ENCODE data around the gene JRKL.
"Not testable (repeated sequence)": the region's sequence is repeated elsewhere in the genome, so short reads cannot be mapped to it uniquely, and the experiment has no call there.

JRKL gene

DNA sequence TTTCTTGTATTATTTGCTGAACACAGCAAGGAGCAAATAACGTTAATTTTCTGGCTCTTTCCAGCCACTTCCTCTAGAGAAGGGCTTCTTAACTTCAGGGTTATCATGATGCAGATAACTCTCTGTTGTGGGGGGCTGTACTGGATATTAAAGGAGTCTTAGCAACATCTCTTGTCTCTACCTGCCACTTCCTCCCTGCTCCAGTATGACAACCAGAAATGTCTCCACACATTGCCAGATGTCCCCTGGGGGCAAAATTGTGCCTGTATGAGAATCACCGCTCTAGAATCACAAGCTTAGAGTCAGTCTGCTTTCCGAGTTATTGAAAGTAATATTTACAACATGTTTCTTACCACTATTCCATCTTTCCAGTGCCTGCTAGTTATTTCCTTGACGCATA lies 6.8 kb downstream of the JRKL start:
- DNase-seq: no peak

DNA sequence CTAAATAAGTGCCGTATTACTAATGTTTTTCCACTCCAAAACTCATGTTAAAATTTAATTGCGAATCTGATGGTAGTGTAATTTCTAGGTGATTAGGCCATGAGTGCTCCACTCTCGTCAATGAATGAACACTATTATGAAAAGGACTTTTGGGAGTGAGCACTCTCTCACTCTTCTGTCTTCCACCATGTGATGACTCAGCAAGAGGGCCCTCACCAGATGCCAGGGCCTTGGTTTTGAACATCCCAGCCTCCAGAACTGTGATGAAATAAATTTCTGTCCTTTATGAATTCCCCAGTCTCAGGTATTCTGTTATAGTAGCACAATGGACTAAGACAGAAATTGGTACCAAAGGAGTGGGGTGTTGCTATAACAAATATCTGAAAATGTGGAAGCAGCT lies 8.1 kb downstream of the JRKL start:
- DNase-seq: no peak

DNA sequence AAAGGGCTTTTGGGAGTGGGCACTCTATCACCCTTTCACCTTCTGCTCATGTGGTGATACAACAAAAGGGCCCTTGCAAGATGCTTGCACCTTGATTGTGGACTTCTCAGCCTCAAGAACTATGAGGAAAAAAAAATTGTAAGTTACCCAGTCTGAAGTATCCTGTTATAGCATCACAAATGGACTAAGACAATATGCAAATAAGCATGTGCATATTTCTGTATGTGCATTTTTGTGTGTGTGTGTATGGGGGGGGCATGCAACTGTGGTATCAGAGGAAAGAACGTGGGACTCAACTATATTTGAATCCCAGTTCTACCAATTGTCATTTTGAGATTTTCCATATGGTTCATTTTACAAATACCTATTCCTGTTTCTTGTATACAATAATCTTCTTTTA lies 10.9 kb downstream of the JRKL start:
- DNase-seq: no peak

DNA sequence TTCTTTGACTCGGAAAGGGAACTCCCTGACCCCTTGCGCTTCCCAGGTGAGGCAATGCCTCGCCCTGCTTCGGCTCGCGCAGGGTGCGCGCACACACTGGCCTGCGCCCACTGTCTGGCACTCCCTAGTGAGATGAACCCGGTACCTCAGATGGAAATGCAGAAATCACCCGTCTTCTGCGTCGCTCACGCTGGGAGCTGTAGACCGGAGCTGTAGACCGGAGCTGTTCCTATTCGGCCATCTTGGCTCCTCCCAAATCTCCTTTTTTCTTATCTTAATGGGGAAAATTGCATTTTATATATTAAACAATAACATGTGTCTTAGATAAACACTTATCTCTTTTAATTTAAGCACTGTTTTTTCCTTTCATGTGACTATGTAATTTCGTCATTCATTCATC lies 21.6 kb downstream of the JRKL start:
- DNase-seq: not testable (repeated sequence)

DNA sequence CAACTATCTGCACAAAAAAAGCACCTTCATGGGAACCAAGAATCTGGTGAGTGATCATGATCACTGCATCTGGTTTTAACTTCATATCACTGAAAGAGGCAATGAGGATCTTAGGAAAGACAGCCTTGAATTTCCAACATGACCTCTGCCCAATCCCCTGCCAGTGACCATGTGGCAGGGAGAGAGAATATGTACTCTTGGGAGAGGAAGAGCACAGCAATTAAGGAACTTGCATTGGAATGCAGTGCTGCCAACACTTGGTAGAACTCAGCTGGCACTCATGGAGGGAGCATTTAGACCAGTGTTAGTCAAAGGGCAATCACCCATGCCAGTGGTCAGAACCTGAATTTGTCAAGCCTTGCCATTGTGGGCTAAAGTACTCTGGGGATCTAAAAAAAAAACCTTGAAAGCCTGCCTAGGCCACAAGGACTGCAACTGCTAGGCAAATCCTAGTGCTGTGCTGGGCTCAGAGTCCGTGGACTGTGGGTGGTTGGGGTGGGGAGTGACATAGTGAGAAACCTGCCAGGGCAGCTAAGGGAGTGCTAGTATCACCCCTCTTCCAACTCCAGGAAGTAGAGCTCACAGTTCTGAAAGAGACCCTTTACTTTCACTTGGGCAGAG lies 23.1 kb downstream of the JRKL start:
- DNase-seq: no peak

DNA sequence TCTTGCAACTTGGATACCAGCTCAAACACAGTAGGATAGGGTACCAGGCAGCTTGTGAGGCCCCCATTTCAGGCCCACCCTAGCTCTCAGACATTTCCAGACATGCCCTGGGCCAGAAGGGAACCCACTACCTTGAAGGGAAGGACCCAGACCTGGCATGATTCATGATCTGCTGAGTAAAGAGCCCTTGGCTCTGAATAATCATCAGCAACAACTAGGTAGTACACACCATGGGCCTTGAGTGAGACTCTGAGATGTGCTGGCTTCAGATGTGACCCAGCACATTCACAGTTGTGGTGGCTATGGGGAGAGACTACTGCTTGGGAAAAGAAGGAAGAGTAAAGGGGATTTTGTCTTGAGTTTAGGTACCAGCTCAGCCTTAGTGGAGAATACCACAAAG lies 23.6 kb downstream of the JRKL start:
- DNase-seq: no peak

DNA sequence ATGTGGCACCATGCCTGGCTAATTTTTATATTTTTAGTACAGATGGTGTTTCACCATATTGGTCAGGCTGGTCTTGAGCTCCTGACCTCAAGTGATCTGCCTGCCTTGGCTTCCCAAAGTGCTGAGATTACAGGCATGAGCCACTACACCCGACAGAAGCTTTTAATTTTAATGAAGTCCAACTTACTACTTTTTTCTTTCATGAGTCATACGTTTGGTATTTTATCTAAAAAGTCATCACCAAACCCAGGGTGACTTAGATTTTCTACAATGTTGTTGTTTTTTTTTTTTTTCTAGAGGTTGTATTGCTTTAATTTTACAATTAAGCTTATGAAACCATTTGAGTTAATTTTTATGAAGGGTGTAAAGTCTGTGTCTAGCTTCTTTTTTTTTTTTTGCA lies 34.9 kb downstream of the JRKL start:
- DNase-seq: no peak

DNA sequence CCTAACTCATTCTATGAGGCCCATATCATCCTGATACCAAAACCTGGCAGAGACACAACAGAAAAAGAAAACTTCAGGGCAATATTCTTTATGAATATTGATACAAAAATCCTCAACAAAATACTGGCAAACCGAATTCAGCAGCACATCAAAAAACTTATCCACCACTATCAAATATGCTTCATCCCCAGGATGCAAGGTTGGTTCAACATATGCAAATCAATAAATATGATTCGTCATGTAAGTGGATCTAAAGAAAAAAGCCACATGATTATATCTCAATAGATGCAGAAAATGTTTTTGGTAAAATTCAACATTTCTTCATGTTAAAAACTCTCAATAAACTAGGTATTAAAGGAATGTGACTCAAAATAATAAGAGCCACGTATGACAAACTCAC lies 40.9 kb downstream of the JRKL start:
- DNase-seq: no peak

DNA sequence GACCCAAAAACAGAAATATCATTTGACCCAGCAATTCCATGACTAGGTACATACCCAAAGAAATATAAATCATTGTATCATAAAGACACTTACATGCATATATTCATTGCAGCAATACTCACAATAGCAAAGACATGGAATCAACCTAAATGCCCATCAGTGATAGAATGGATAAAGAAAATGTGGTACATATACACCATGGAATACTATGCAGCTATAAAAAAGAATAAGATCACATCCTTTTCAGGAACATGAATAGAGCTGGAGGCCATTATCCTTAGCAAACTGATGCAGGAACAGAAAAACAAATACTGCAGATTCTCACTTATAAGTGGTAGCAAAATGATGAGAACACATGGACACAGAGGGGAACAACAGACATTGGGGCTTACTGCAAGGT lies 42.8 kb downstream of the JRKL start:
- DNase-seq: not testable (repeated sequence)

Data from effector CD4-positive, alpha-beta T cell (primary cell).